ENCODE results near the gene RAB40C.

- TF ChIP-seq, protein P1, sequence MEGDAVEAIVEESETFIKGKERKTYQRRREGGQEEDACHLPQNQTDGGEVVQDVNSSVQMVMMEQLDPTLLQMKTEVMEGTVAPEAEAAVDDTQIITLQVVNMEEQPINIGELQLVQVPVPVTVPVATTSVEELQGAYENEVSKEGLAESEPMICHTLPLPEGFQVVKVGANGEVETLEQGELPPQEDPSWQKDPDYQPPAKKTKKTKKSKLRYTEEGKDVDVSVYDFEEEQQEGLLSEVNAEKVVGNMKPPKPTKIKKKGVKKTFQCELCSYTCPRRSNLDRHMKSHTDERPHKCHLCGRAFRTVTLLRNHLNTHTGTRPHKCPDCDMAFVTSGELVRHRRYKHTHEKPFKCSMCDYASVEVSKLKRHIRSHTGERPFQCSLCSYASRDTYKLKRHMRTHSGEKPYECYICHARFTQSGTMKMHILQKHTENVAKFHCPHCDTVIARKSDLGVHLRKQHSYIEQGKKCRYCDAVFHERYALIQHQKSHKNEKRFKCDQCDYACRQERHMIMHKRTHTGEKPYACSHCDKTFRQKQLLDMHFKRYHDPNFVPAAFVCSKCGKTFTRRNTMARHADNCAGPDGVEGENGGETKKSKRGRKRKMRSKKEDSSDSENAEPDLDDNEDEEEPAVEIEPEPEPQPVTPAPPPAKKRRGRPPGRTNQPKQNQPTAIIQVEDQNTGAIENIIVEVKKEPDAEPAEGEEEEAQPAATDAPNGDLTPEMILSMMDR (IDR thresholded peaks at IDR 0.05) = no peak
- no peak for TF ChIP-seq POLR2A (IDR thresholded peaks at IDR 0.05)
Measured at GRCh38 chr16:592518-593306, 2.8 kb downstream of the RAB40C start.
